Measurements from ENCODE around the gene UGT1A4. TPM values are rescaled to one million over a fixed set of nuclear protein-coding genes. Genes with fewer than 3 reads are reported as not detected.
"Not testable (repeated sequence)": the region's sequence is repeated elsewhere in the genome, so short reads cannot be mapped to it uniquely, and the experiment has no call there.

The UGT1A4 gene
- total and polyA plus RNA-seq, 2 of the 8 experiments (the other 6 are each of a cell fraction or from before 2014, with no cell fraction given): not detected

- H2AFZ ChIP-seq (ENCODE audit: low read length); H3K56ac ChIP-seq (replicated peaks; ENCODE audit: insufficient read length, low read depth, low read length); H2AK5ac ChIP-seq (ENCODE audit: low read depth, low read length); H3K27ac ChIP-seq (ENCODE audit: low read depth, low read length); H3K79me1 ChIP-seq (ENCODE audit: low read depth, low read length); H4K5ac ChIP-seq (ENCODE audit: insufficient read length, low read depth, low read length); DNase-seq (ENCODE audit: low read depth in 1 of 2, low spot score in 2 of 2); H4K20me1 ChIP-seq (replicated peaks in 1 of 2; ENCODE audit: control insufficient read depth in 1 of 2, insufficient read depth in 2 of 2, low read length in 2 of 2); H4K91ac ChIP-seq (replicated peaks; ENCODE audit: insufficient read length, low read length); H3K4me2 ChIP-seq (ENCODE audit: insufficient read depth in 1 of 2, low read depth in 2 of 2, low read length in 2 of 2); H2BK12ac ChIP-seq (ENCODE audit: low read depth, low read length); H2BK15ac ChIP-seq (ENCODE audit: low read length); H2BK120ac ChIP-seq (replicated peaks; ENCODE audit: low read depth, low read length); H3K4me1 ChIP-seq (replicated peaks in 1 of 4; ENCODE audit: control insufficient read depth in 3 of 4, insufficient read depth in 4 of 4, low read length in 3 of 4); H3K14ac ChIP-seq (ENCODE audit: insufficient read length); H3K27me3 ChIP-seq (replicated peaks in 1 of 4; ENCODE audit: control insufficient read depth in 3 of 4, extremely low read depth in 1 of 4, insufficient read depth in 3 of 4, low read length in 3 of 4); H3K23ac ChIP-seq (ENCODE audit: insufficient read length); H4K8ac ChIP-seq (ENCODE audit: extremely low read depth, insufficient read depth, low read length); H2BK5ac ChIP-seq (ENCODE audit: low read depth, low read length); H3K36me3 ChIP-seq (ENCODE audit: control insufficient read depth in 2 of 4, insufficient read depth in 4 of 4, low read length in 3 of 4); H3K18ac ChIP-seq (ENCODE audit: extremely low read depth, low read length); H3K79me2 ChIP-seq (ENCODE audit: control insufficient read depth in 1 of 2, insufficient read depth in 2 of 2, low read length in 2 of 2); FAIRE-seq; POLR2A ChIA-PET (ENCODE audit: partially characterized antibody); H2BK20ac ChIP-seq (ENCODE audit: low read length); H3K23me2 ChIP-seq (ENCODE audit: low read depth, low read length); H3K4me3 ChIP-seq (ENCODE audit: extremely low read depth in 1 of 4, insufficient read depth in 2 of 4, low read depth in 3 of 4, low read length in 4 of 4); H3K9ac ChIP-seq (replicated peaks in 1 of 4; ENCODE audit: extremely low read depth in 1 of 4, low read depth in 3 of 4, low read length in 3 of 4); H3K4ac ChIP-seq (replicated peaks; ENCODE audit: insufficient read length, low read depth, low read length): not testable (repeated sequence)
- WGBS, 2 experiments (ENCODE audit: extremely low coverage in 1 of 2, insufficient coverage in 1 of 2, insufficient read length in 1 of 2, insufficient replicate concordance in 2 of 2, low coverage in 1 of 2, low lambda C conversion rate in 2 of 2, missing lambda C conversion rate in 1 of 2): 78% methylated on average over 2 of the region's 2 CpGs; no CpG with 5 or more reads in 1 of the 2 experiments
- H3K9me3 ChIP-seq (ENCODE audit: insufficient read depth in 2 of 2, low read depth in 1 of 2, low read length in 1 of 2): peaks cover 21 to 33% of the 10 kb centered on the region in 2 experiments
- CTCF ChIA-PET (ENCODE audit: partially characterized antibody): interaction anchor here (1.3 kb wide), 1 partner anchor 9 kb away, joined by 4 read pairs; the partner anchor contains the start of gene UGT1A1
These were observed 32.9 kb downstream of the UGT1A4 start for GRCh38 chr2:233751212-233752009.
